Fibroblast of the conjunctiva (primary cell): ENCODE results near the gene RUNX1.
"Not testable (repeated sequence)": the region's sequence is repeated elsewhere in the genome, so short reads cannot be mapped to it uniquely, and the experiment has no call there.

ENCODE experiments used
- DNase-seq: peaks from one replicate; pipeline ENCODE4 v3.0.0-alpha.2; 2010; ENCODE audit warnings: low read depth

The RUNX1 gene

DNA sequence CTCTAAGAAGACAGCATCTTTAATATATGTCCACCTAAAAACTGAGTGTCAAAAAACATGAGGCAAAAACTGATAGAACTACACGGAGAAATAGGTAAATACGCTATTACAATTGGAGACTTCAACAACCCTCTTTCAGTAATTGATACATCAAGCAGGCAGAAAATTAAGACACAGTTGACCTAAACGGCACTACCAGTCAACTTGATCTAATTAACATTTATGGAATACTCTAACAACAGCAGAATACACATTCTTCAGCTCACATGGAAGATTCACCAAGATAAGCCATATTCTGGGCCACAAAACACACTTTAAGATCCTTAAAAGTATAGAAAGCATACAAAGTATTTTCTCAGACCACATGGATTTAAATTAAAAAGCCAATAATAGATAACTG, 242.7 kb downstream of the RUNX1 start:
- no peak for DNase-seq

DNA sequence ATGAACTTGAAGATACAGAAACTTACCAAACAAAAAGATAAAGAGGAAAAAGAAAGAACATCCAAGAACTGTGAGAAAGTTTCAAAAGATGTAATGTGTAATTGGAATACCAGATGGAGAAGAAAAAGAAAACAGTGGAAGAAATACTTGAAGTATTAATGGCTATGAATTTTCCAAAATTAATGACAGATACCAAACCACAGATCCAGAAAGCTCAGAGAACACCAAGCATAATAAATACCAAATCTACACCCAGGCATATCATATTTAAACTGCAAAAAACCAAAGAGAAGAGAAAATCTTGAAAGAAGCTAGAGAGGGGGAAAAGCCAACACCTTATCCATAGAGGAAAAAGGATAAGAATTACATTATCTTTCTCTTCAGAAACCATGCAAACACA, 243.9 kb downstream of the RUNX1 start:
- DNase-seq: no peak

DNA sequence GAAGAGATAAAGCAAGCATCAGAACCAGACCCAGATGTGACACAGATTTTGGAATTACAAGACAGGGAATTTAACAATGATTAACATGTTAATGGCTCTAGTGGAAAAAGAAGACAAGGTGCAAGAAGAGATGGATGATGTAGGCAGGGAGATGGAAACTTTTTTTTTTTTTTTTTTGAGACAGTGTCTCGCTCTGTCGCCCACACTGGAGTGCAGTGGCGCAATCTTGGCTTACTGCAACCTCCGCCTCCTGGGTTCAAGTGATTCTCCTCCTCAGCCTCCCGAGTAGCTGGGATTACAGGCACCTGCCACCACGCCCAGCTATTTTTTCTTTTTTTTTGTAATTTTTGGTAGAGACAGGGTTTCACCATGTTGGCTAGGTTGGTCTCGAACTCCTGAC, 244.5 kb downstream of the RUNX1 start:
- not testable (repeated sequence) for DNase-seq

DNA sequence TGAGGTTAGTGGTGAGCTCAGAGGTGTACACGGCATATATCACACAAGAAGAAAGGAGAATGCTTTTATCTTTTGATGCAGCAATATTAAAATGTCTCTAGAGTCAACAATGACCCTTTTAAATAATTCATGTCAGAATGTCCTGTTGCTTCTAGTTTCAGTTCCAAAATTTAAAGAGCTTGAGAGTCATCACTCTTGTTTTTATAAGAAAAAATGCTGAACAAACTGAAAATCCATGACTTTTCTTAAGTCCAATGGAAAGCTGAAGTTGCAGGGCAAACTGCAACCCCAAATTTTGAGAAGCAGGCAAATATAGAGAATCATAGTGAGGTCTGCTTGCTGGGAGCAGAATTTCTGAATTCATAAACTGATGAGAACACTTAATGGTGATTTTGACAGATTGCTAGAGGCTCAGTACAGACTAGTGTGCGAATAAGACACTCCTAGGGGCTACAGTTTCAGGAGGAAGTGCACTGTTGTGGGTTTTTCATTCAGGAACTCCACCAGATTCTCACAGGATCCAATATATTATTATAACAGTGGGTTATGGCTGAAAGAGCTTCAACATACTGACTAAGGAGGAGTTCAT, 245.2 kb downstream of the RUNX1 start:
- DNase-seq: no peak

DNA sequence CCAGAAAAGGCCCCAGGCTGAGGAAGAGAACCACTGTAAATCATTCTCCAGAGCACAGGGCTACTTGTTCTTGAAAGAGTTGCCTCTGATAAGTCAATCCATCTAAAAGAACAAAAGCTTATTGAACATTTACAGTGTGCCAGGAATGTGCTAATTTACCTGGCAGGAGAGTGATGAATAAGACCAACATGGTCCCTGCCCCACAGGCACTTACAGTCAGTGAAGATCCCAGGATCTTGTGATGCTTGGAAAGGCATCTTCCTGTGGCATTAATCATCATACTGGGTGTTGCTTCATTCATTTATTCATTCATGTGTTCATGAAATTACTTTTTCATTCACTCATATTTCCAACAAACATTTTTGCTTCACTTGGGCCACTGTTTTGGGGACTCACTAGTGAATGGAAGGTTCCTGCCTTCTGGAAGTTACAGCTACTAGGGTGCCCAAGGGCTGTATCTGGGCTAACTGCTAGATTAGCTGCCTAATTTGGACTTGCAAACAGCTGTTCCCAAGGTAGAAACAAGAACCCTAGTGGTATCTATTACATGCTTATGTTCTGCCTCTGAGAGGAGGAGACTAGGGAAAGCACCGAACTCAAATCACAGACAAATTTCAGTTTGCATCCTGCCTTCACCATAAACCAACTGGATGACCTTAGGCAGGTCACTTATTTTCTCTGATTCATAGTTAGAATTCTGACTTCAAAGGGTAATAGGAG, 246.8 kb downstream of the RUNX1 start:
- no peak for DNase-seq

DNA sequence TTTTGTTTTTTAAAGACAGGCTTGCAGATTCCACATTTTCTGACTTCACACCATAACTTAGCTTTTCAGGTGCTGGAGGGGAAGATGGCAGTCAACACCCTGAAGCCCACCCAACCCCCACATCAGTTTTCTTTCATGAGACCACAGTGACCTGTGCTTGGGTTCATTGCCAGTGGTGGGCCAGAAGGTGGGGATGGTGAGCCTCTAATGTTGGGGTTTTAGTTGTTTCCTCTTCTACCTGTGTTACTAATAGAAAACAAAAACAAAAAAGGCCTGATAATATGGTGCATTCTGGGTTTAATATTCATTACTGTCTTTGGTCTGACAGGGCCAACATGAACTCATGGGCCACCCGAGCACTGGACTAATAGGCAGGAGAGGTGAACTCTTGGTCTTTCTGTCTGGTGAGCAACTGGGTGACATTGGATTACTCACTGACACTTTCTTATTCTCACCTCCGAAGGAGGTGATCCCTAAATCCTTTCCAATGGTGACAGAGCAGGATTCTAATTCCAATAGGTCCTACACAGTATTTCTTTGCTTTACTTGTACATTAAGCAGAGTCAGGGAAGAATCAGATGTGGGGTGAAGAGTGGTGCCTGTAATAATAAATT, 247.5 kb downstream of the RUNX1 start:
- DNase-seq: no peak

DNA sequence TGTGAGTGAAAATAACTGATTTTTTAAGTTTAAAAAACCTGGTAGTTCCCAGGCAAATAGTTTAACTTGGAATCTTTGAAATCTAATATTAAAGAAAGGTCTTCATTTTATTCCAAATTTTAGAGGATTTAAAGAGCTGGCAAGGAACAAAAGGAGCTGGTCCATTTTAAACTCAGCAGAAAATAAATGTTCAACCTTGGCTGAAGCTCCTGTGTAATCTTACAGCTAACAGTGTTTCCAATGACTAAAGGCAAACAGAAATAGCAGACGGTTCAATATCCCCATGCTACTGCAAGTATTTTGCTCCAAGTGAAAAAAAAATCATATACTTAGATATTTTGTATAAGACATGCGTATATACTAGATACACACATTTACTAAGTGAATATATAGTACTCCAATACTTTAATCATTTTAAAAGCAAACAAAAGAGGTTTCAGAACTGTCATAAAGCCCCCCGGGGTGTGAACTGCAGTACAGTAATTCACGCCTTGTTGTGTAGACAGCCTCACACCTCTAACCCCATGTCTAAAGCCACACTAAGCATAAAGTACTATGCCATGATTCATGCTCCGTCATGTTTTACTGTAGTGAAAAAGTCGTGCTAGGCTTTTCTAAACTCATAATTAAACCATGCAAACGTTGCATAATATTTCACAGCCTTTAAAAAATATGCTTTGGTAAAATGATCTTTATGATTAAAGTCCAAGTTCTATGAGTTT, 248.1 kb downstream of the RUNX1 start:
- no peak for DNase-seq

DNA sequence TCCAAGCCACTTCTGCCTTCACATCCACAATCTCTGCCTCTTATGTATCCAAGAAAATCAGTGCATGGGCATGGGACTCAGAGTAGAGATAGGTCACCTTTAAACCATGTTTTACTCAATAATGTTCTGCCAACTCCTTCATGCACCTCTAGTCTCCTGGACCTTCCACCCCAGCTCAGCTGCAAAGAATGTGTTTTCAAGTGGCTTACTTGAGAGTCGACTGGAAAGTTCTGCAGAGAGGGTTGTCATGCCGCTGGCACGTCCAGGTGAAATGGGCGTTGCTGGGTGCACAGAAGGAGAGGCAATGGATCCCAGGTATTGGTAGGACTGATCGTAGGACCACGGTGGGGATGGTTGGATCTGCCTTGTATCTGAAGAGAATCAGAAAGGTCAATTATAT, 250.0 kb downstream of the RUNX1 start:
- DNase-seq: no peak

DNA sequence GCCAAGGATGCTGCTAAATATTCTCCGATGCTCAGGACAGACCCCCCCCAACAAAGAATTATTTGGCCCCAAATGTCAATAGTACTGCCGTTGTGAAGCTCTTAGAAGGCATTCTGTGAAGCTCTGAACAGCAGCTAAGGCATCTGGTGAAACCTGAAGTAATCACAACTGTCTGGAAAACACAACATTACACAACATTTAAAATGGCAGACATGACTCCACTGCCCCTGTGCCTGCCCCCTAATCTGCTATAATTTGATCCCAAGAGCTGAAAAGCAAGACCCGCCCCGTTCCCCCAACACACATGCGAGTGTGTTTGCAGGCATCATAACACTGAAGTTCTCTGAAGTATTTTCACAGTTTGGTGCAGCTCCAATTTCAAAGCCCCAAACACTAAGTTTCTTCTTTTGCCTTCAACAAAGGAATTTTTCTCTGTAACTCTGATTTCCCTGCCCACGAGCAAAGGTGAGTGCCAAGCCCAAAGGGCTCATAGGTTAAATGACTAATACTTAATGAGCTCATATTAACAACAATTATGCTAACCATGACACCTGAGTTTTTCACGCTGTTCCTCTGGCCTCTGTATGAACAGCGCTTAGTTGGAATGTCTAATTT, 251.1 kb downstream of the RUNX1 start:
- DNase-seq: no peak

DNA sequence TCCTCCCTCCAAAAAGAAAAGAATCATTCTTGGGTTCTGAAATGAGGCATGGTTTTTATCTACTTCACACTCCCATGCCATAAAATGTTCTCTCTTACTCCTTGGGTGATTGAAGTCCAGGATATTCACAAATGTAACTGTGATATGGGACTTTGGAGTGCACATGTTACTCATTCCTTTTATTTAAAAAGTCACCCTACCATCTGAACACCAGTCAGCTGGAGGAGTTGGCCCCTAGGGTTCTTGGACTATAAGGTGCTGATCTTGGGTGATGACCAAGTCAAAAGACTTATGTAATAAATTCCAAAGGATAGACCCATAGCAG, 251.9 kb downstream of the RUNX1 start:
- no peak for DNase-seq

DNA sequence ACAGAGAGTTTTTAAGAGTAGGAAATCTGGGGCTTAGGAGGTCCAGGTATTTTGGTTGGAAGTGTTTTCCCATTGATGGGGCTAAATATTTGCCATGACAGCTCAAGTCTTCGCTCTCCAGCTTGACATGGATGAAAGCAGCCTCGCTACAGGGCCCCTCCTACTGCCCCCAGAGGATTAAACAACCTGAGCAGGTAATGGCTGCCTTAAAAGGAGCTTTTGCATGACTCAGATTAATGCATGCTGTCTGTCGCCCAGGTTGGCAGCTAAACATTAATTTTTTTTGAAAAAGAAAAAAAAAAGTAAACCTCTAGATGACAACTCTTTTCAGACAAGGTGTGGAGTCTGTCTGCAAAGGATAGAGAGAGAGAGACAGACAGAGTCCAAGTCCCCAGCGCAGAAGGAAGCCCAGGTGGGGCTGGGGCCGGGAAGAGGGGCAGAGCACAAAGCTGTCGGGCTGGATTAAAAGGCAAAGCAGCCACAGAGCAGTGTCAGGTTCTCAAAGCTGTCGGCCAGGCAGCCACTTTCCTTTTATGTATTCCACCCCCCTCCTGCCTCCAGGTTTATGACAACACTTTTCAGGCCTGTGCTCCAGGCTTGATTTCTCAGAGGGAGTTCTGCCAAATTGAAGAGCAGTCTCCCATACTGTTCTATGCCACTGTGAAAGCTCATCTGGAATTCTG, 252.4 kb downstream of the RUNX1 start:
- DNase-seq: no peak

DNA sequence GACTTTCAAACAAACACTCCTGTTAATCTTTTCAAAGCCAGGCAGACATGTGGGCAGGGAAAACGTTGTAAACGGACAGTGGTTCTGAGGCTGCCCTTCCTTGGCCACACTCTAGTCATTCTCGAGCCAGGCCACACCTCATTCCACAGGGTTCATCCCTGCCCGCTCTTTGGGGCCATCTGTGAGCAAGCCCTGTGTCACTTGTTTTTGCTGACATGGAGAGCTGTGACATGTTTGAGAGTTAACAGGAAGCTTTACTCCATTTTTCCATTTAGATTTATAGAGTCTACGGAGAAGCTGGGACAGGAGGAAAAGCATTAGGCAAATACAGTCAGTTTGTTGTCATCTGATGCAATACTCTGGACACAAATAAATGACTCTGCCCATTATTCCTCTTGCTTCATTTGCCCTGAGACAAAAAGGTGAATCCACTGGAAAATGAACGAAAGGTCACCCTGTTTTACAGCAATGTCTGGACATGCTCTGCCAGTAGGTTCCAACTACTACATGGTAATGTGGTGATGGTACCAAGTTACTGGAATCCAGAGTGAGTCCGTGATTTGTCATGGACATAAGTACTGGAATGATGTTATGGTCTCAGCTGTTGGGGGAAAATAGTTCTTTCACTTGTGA, 253.4 kb downstream of the RUNX1 start:
- peak; percentile 64 for DNase-seq

DNA sequence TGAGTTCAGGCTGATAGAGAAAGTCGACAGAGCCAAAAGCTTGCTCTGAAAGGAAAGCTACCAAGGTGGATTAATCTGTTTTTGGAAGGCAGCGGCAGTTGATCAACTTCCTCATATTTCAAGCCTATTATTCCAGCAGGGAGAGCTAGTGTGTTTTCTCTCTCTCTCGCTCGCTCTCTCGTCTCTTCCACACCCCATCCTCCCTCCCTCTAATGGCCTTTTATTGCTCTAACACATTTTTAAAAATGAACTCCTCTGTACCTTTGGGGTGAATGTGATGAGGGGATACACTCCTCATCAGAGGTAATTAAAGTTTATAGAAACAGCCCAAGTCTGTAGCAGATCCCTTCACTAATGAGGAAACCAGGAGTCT, 253.9 kb downstream of the RUNX1 start:
- peak; percentile 49 for DNase-seq

DNA sequence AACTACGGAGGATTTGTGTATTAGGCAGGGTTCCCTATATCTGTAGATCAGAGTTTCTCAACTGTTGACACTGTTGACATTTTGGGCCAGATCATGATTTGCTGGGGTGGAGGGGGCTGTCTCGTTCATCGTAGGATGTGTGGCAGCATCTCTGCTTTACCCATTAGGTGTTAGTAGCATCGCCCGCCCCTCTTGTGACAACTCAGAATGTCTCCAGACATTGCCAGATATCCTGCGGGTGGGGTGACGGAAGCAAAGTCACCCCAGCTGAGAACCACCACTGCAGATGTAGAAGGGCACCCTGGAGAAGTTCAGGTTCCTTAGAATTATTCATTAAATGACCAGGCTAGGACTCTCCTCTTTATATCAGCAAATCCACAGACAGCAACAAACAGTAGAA, 254.4 kb downstream of the RUNX1 start:
- DNase-seq: no peak

DNA sequence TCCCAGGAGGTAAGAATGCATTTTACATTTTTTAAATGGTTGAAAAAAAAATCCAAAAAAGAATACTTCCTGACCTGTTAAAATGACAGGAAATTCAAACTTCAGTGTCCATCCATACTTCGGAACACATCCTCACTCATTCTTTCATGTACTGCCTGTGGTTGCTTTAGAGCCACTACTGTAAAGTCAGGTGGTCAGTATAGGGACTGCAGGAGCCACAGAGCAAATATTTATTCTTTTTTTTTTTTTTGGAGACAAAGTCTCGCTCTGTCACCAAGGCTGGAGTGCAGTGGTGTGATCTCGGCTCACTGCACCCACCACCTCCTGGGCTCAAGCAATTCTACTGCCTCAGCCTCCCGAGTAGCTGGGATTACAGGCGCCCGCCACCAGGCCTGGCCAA, 255.6 kb downstream of the RUNX1 start:
- DNase-seq: no peak

DNA sequence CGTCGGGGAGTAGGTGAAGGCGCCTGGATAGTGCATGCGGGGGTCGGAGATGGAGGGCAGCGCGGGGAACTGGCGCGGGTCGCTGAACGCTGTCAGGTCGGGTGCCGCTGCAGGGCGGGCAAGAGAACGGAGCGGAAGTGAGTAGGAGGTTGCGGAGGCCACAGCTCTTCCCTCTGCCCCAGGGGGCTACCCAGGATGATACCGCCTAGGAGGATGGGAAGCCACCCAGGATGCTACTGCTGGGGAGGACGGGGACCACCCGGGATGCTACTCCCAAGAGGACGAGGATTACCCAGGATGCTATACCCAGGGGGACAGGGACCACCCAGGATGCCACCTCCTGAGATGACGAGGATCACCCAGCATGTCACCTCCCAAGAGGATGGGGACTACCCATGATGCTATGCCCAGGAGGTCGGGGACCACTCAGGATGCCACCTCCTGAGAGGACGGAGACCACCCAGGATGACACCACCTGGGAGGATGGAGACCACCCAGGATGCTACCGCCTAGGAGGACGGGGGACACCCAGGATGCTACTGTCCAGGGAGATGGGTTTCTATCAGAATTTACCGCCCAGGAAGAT, 256.5 kb downstream of the RUNX1 start:
- DNase-seq: no peak

DNA sequence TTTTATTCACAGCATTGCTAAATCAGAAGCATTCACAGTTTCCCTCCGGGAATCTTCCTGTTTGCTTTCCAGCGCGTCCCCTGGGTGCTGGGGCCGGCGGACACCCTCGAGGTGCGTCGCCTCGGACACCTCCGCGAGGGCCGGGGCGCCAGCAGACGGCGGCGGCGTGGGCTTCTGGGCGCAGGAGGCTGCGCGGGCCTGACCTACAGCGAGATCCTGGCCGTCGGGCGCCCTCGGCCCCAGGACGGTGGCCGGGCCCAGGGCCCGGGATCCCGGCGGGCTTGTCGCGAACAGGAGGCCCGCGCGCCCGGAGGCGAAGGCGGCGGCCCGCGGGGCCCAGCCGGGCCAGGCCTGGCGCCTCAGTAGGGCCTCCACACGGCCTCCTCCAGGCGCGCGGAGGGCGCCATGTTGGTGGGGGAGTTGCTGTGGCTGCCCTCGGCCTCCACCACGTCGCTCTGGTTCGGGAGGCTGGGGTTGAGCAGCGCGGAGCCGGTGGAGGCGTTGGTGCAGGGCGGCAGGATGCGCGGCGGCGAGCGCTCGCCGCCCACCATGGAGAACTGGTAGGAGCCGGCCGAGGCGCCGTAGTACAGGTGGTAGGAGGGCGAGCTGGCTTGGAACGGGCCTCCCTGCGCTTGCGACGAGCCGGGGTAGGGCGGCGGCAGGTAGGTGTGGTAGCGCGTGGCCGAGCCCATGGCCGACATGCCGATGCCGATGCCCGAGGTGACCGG, 257.2 kb downstream of the RUNX1 start:
- DNase-seq: no peak

DNA sequence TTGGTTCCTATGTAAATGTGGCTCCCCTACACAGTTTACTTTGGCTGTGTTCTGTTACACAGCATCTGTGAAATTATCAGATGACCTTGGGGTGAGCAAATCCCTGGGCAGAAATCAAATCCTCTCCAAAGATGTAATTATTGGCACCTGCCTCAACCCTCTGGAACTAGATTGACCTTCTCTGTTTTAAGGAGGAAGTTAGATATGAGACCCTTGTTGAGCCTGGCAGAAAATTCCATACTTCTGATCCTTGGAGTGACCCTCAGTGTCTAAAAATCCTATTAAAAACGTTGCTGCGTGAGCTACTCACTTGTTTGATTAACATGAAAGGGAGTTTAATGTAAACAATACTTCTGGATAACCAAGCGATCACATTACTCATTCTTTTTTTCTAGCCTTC, 258.3 kb downstream of the RUNX1 start:
- DNase-seq: no peak

DNA sequence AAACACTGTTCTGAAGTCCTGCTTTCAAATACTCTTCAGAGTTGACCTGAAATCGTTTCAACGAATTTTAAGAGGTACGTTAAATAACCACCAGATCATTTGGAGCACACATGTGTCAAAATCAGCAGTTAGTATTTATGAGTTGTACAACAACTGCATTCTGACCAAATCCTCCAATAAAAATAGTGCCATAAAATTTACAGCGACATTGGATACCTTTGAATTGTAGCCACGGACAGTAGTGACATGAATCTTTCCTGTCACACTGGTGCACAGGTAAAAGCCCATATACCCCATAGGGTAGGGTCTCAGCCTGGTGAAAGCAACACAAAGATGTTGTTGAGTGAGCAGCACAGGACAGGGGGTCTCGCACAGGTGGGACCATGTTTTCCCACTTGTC, 258.8 kb downstream of the RUNX1 start:
- no peak for DNase-seq

DNA sequence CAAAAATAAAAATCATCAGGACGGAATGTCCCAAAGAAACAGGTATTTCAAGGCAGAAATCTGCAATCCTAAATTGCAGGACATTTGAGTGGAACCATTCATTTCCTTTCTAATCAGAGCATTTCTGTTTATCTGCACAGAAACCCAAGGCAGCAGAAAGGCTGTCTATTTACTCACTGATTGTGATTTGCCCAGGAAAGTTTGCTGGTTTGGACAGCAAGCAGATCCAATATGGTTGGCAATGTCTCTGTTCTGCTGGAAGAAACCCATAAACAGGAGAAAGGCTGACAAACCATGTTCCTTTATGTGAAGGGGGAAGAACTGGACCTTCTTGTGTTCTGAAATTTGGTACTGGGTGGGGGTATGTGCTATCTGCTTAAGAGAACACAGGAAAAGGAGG, 260.2 kb downstream of the RUNX1 start:
- no peak for DNase-seq

DNA sequence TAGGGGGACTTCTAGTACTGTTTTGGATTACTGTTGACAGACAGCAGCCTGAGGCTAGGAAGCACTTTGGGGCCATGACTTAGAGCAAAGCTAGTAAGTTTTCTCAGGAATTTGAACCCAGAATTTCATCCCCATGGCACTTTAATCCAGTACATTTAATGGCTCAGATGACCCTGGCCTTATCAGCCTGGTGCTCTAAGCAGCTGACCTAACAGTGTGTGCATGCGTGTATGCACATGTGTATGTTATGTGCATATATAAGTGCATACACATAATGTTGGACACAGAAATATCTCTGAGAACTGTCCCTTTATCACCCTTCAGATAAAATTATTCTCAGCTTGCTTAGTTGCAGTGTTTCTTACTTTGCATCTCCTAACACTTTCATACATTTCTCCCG, 265.3 kb downstream of the RUNX1 start:
- no peak for DNase-seq
